Left forelimb (tissue), 1 donor: ENCODE measurements around the gene MYLK4.

Experiments
- DNase-seq: peaks from one replicate; pipeline ENCODE4 v3.0.0-alpha.2; 2018; ENCODE audit warnings: low spot score

The MYLK4 gene

DNA sequence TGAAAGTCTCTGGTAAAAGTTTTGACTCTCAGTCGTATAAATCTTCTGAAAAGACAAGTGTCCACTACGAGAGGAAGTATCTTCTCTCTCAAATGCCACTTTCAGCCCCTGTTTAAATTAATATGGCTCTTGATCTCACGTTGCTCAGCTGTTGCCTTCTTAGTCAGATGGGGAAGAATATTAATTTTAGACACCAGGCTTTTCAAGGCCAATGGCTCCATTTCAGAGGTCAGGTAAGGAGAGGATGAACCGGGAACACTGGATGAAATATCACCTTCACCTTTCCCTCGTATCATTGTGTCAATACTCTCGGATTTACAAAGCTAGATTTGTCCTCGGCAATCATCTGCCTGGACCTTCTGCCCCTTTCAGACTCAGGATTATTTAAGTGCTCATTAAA, at the start of gene MYLK4:
MYLK4 (minus strand) TSS at position 91 of the 400 bp plus-strand sequence. CDS start 1,628 bp downstream, outside the sequence.
- DNase-seq: no peak

DNA sequence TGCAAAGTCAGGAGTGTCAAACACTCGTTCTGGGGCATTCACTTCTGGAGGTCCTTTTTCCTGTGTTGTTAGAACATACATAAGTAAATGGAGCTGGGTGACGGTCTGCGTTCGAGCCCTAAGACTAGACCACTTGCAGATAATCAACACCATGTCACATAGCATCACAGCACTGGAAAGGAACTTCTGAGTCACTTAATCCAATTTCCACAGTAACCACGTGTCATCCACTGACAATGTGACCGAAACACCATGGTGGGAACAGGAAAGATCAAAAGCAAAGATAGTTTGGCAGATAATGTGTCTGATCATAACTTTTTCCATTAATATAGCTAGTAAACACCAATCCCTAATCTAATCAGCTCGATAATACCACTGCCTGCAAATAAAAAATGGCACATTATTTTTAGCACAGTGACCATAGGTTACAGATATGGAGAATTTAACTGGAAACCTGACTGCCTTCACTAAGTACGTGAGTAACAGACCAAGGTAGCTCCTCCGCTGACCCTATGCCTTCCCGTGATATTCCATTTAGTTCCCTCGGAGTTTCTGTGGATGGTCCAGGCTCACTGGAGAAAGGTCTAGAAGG, 49.3 kb upstream of the MYLK4 start:
- no peak for DNase-seq

GRCh38 chr6:2798586-2799134, 47.9 kb upstream of the MYLK4 start:
- DNase-seq: no peak

GRCh38 chr6:2797564-2798031, 46.9 kb upstream of the MYLK4 start:
- no peak for DNase-seq

DNA sequence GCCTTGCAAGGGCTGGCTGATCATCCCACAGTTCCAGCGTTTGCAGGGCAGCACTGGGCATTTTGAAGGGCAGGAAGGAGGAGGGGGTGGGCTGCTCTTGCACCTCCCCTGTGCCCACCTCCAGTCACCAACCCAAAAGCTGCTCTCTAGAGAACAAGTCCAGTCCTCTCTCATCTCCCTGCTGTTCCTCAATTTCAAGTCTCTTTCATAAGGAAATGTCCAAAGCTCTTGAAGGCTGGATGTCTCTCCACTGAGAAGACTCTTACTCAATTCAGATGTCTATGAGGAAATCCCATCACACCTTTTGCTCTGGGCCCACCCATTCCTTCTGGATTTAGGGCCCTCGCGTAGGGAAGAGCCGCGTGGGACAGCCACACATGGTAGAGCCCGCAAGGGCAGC, 46.1 kb upstream of the MYLK4 start:
- no peak for DNase-seq

DNA sequence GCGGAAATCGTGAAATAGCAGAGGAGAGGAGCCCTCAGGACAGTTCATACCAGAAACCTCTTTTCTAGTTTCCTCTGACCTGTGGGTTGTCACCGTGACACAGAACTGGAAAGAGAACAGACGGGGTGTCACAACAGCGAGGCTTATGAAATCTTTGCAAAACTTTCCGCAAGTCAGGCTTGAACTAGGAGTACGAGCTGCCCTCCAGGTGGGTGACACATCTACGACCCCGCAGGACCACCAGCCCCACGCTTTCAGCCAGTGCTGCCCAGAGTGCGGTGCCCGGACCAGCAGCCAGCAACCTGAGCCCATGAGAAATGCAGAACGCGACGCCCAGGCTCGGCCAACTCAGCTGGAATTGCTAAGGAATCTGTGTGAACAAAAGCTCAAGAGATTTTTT, 45.2 kb upstream of the MYLK4 start:
- DNase-seq: no peak

DNA sequence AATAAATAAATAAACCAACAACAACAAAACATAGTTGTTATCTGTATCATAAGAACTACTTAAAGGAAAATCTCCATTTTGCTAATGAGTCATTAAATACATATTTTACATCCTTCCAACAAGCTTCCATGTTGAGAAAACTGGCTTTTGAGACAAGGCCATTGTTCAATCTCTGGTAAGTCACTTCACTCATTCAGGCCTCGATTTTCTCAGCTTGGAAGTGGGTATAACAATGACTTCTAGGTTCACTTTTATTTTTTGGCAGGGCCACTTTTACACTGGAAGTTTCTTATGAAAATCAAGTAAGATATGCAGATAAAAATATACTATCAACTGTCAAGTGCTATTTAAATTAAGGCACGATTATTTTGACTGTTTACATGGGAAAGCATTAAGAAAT, 44.4 kb upstream of the MYLK4 start:
- DNase-seq: no peak

GRCh38 chr6:2794171-2794730, 43.5 kb upstream of the MYLK4 start:
- no peak for DNase-seq

DNA sequence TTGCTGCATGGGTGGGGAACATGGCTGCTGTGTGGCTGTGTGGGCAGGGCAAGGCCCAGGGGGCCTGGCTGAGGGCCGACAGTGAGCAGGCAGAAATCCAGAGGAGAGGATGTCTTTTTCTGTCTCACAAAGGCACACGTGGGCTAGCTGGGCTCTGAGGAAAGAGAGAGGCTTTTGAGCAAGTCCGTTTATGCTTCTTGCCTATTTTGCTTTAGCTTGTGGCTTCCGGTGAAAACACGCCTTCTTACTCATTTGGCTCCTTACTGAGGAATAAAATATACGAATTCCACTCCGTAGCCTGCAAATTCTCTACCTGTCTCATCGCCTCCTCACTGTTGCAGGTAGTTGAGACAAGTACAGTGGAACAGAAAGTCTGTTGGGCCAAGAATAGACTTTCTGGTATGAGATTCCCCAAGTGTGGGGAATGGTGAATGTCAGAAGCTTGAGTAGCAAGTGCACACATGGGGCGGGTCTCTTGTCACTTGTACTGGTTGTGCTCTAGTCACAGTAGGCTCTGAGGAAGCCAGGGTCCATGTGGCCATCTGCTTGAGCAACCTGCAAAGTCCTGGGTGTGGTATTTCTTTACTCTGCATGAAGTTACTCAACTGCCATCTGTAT, 42.9 kb upstream of the MYLK4 start:
- no peak for DNase-seq

DNA sequence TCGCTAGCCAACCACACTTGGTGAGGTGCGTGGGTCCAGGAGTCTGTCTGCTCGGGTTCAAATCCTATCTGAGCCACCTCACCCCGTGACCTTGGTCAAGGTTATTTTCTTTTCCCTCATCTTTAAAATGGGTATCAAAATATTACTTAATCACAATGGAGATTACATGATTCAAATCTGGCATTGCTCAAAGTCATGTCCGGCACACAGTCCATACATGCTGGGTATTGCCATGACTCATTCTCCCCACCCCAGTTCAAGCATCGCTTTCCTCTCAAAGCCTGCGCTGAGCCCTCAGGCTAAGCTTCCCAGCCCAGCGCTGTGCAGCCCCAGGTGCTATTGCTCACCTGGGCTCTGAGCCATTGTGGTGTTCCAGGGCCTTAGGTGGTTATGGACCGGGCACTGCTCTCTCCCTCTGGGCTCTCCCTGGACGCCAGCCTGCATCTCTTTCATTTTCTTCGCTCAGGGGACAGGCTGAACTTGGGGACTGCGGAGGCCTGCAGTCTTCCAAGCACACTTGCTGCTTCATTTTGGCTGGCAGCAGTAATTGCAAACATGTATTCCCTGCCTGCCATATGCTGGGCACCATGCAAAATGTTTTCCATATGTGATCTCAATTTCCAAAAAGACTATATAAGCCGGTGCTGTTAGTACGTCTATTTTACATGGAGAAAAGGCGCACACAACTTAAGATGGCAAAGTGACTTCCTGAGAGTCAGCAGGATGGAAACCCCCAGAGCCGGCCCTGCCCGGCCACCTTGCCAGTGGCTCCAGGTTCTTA, 41.8 kb upstream of the MYLK4 start:
- no peak for DNase-seq

DNA sequence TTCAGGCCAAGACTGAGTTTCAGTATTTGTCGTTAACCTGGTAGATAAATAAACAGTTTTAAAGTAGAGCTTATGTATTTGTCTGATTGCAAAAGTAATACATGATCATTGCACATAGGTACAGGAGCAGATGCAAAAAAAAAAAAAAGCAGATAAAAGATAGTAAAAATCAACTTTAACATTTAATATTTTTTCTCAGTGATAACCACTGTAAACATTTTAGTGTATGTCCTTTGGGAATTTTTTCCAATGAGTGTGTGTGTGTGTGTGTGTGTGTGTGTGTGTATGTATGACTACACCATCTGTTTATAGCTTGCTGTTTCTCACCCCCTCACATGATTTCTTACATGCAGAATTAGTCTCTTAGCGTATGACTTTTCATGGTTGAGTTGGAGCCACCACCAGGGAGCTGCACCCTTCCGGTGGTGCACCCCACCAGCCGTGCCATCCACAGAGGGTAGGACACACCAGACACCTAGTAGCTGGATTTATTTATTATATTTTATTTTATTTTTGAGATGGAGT, 40.8 kb upstream of the MYLK4 start:
- DNase-seq: no peak

DNA sequence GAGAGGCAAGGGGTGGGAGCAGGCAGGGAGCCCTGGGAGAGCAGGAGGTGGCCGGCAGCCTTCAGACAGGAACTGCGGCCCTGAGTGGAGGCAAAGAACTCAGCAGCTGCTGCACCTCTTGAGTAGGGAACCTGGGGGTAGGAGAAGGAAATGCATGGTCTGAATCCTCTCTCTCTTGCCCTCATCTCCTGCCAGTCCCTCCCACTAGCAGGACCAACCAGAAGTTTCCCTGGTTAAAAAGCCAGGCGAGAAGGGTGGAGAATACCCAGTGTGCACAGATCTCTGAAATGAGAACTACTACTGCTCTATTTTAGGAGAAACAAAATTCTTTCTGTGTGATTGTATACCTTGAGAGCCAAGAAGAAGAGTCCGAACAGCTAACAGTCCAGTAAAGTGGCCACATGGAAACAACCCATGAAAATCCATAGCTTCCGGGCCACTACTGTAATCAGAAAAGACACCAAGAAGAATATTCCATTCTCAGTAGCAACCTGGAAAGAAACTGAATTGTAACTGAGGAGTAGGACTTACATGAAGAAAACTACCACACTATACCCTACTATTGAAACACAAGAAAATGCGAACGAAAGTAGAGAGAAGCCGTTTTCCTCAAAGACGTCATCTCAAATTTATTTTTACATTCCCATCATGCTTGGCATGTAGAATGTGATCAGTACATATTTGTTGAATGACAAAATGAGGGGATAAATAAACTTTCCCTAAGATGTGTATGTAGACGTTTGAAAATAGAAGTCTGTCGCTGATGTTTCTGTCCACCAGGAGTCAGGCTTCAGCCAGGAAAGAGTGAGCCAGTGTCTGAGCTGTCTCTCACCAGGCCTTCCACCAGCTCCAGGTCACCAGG, 40.1 kb upstream of the MYLK4 start:
- DNase-seq: no peak

DNA sequence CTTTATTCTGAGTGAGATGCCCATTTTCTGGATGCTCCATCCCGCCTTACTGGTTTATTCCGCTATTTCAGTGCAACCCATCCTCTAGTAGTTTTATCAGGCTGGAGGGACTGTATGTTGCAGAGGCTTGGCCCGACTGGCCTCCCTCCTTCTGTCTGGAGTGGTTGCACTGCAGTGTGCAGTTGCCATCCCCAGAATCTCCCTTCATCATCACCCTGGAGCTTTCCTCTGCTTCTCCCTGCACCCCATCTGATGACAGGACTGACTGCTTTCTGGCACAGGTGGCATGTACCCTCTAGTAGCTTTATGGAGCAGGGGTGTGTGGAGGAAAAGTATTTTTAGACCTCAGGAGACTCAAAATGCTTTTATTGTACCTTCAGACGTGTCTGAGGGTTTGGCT, 35.5 kb upstream of the MYLK4 start:
- no peak for DNase-seq

DNA sequence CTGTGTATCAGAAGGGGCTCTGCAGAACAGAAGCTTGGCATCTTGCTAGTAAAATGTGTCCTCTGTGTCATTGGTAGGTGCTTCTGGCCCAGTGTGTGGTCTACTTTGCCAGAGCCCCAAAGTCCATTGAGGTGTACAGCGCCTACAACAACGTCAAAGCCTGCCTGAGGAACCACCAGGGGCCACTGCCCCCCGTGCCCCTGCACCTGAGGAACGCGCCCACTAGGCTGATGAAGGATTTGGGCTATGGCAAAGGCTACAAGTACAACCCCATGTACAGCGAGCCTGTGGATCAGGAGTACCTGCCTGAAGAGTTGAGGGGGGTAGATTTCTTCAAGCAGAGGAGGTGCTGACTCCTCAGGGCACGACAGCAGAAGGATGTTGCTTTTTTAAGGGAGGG, 34.2 kb upstream of the MYLK4 start:
- no peak for DNase-seq

DNA sequence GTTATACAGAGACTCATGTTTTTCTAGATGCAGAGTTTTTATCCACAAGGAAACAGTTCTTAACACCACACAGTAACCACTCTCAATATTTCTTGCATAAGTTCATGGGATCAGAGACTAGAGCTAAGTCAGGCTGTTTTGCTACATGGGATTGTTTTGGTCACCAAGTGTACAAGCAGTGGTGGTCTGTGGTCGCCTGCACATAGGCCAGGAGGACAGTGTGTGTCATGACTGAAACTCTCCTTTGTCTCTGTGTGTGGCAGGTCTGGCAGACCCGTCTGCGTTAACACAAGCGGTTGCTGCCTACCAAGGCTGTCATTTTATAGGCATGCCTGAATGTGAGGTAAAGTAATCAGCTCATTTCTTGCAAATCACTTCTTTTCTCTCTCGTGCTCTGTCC, 33.3 kb upstream of the MYLK4 start:
- no peak for DNase-seq

- no peak for DNase-seq
Observed at GRCh38 chr6:2783188-2783963, 32.7 kb upstream of the MYLK4 start.

- DNase-seq: no peak
Observed at GRCh38 chr6:2782825-2783187, 32.1 kb upstream of the MYLK4 start.

- DNase-seq: no peak
Observed at GRCh38 chr6:2782356-2782708, 31.6 kb upstream of the MYLK4 start.

DNA sequence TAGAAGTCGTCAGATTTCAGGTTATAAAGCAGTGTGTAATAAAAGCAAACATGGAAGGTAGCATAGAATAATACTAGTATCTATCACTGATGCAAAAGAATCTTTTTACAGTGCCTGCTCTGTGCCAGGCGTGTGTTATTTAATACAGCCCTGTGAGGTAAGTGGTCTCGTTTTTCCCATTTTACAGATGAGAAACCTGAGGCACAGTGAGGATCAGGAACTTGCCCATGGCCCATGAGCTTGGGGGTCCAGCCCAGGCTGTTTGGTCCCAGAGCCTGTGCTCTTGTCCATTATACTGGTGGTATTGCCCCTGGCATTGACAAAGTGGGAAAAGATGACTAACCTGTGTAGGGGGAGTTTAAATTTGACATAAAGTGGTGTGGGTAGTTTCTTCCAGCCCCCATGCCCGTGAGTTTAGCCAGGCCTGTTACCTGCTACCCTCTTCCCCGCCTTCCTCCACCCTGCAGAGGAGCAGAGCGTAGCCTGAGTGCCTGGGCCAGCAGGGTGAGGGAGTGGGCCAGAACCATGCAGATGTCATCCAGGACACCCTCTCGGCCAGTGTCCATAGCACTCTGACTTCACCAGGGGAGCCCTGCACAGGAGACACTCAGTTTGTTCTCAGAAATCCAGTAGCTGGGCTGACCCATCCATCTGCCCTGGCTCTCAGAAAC, 31.1 kb upstream of the MYLK4 start:
- DNase-seq: no peak

DNA sequence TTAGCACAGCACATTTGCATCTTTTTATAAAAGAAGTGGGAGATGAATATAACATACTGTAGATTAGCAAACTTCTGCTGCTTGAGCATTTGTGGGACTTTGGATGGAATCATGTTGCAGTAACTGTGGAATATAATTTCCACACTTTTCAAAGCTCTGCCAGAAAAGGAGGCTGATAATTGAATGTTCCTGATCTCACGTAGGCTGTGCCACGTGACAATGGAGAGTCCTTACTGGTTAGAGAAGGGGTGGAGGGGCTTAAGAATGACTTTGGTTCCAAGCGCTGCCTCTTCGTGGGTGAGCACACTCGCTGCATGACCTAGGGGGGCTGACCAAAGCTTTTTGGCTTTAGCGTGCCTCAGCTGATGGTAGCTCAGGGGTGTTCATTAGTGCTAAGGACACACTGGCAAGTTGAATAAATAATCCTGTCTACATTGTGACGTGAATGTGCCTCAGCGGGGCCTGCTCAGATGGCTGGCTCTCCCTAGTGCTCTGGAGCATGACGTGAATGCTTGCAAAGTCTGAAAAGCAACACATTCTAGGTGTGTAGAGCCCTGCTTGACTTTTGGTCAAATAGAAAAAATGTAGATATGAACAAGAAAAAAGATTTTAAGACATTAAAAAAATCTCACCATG, 29.5 kb upstream of the MYLK4 start:
- DNase-seq: no peak
